Stimulated activated CD4-positive, alpha-beta T cell treated with anti-CD3 and anti-CD28 coated beads, Interleukin-2, amount 100 ng/mL, for 24 hours (primary cell): Measurements from ENCODE around the gene CERKL.

ENCODE experiments used
- DNase-seq, 2 donors: peaks; one replicate each; pipeline ENCODE4 v3.0.0-alpha.2; 2020

CERKL gene

DNA sequence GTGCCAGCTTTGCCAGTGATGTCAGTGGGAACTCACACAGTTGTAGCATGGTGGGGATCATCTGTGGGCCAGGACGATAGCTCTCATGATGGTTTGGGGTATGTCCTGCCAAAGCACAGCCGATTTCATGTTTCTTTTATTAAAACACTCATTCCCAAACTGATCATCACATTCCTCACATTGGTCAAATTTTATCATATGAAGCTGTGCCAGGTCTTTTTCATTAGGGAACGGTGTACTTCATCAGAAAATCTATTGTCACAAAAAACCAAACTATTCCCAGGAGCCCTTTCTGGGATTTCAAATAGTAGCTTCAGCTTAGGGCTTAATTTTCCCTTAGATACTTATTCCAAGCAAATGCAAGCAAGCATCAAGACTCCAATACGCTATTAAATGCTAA is 157.7 kb downstream of the CERKL start:
- no peak for DNase-seq
